Measurements from ENCODE around the gene ELAC1.
"Not testable (repeated sequence)": the region's sequence is repeated elsewhere in the genome, so short reads cannot be mapped to it uniquely, and the experiment has no call there.

The ELAC1 gene

DNA sequence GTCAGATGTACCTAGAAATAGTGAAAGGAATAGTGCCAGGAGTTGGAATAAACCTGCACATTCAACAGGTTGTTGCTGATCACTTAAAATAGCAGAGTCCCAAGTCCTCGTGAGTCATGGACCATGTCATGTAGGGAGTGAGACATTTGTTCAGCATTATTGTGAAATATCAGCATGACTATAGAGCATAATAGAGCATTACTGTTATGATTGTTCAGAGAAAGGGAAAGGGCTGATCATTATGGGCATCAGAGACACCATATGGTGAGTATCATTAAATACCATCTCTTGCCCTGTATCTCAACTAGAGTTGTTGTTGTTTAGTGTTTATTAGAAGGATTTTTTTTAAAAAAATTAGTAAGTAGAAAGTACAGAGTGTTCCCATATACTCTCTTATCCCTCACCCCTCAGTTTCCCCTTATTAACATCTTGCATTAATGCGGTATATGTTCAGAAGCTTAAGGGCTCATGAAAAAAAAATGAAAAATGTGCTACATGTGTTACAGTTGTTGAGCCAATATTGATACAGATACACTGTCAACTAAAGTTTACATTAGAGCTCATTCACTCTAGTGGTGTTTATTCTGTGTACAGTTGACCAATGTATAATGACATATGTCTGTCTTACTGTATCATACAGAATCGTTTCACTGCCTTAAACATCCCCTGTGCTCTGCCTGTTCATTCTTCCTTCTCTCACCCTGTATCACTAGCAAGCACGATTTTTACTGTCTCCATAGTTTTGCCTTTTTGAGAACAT, 5.7 kb downstream of the ELAC1 start:
- DNase-seq, result no peak

DNA sequence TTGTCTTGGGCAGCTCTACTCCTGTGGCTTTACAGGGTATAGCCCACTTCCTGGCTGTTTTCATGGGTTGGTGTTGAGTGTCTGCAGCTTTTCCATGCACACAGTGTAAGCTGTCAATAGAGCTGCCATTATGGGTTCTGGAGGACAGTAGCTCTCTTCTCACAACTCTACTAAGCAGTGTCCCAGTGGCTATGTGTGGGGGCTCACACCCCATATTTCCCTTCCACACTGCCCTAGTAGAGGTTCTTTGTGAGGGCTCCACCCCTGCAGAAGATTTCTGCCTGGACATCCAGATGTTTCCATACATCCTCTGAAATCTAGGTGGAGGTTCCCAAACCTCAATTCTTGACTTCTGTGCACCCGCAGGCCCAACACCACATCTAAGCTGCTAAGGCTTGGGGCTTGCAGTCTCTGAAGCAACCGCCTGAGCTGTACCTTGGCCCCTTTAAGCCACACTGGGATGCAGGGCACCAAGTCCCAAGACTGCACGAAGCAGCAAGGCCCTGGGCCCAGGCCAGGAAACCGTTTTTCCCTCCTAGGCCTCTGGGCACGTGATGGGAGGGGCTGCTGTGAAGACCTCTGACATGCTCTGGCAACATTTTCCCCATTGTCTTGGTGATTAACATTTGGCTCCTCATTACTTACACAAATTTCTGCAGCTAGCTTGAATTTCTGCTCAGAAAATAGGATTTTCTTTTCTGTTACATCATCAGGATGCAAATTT, 9.4 kb downstream of the ELAC1 start:
- DNase-seq, result no peak

DNA sequence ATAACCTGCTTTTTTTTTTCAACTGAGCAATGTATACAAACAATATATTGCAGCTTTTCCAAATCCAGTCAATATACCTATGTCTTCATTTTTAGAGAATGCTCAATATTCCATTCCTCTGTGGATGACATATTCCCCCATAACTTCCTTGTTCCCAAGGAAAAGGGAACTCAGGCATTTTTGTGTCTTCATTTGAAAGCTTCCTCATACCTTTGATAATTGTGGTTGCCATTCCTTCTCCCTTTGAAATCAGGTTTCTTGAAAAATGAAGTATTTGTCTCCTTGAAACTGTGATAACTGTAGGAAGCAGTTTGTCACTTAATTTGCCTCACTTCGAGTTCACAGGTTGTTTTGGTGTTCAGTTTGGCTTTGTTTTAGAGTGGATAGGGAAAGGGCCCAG, 13.5 kb downstream of the ELAC1 start:
- DNase-seq, result no peak

DNA sequence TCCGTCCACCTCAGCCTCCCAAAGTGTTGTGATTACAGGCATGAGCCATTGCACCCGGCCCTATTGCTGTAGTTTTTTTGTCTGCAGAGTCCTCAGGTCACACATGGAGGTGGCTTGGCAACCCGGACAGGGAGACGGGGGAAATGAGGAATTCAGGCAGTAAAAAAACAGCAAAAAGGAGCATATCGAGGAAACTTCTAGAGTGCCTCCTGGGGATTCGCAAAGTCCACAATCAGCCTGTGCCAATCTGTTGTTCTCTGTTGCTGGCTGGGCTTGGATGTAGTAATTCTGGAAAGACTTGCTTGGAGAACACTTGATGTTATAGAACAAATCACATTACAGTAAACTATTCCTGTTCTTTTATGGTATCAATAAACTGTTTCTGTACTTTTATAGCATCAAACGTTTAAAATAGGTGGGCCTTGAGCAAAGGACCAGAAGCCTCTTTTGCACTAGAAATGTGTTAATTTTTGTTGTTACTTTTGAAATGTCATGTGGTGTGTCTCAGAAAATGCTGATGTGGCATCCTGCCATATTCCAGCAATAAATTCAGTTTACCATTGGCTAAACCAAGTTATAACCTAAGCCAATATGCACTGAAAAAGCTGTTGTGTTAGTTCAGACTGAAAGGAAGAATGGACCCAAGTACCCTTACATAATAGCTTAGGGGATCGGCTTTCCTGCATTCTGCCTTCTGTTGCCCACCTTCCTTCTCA, 14.4 kb downstream of the ELAC1 start:
- DNase-seq, result no peak

DNA sequence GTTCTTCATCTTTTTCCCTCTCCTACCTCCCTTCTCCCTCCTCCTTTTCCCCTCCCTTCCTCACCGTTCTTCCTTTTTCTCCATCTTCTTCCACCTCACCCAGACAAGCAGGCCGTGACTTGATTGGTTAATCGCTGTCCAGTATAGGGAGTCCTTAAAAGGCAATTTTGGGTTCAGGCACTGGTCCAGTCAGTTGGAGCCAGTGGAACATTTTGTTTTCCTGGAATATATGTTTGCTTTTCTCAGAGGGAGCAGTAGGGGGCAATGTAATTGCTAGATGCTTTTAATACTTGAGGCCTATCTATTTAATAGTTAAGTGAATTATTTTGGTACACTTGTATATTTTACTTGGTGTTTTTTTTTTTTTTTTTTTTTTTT, 15.0 kb downstream of the ELAC1 start:
- no peak for DNase-seq

DNA sequence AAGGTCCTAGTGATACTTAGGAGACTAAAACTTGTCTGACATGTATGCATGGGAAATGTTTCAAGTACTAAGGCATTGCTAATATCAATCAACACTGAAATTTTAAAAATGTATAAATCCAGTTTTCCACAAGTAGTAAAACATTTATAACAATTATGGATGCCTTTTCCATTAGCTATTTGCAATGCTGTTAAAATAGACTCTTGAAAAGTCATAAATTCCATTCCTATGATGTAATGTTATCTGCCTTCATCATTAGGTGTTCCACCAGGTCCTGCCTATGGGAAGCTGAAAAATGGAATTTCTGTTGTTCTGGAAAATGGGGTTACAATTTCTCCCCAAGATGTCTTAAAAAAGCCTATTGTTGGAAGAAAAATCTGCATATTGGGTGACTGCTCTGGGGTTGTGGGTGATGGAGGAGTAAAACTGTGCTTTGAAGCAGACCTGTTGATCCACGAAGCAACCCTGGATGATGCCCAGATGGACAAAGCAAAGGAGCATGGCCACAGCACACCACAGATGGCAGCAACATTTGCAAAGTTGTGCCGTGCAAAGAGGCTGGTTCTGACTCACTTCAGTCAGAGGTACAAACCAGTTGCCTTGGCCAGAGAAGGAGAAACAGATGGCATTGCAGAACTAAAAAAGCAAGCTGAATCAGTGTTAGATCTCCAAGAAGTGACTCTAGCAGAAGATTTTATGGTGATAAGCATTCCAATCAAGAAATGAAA, 18.7 kb downstream of the ELAC1 start:
- DNase-seq, result no peak

DNA sequence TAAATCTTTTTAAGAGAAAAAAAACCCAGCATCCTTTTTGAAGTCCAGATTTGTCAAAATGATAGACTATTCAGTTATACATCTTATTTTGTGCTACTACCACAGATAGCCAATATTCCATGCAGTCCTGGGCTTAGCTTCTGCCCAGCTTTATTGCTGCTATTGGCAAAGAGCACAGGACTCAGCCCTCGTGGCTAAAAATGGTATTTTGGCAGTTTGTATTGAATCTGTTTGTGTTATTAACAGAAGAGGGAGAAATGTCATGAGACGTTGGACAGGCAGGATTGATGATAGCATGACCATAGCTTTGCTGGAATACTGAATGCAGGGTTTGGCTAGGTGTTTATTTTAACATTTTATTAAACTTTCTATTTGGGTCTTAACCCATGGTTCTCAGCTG, 19.4 kb downstream of the ELAC1 start:
- DNase-seq, result no peak

DNA sequence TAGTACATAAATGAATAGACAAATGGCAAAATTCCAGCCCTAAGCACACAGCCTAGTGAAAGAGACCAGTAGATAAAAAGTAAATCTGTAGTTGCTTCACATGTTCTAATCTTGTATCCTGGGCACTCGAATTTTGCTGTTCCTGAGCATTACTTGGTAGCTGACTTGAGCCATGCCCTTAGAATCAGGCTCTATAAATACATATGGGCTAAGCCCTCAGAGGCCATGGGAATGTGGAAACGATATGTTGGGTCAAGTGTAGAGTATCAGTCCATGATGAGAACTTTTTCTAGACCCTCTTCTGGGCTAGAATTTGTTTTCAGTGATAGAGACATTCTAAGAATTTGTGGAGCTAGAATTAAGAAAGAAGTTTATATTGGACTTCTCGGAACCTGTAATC, 21.9 kb downstream of the ELAC1 start:
- DNase-seq, result no peak

DNA sequence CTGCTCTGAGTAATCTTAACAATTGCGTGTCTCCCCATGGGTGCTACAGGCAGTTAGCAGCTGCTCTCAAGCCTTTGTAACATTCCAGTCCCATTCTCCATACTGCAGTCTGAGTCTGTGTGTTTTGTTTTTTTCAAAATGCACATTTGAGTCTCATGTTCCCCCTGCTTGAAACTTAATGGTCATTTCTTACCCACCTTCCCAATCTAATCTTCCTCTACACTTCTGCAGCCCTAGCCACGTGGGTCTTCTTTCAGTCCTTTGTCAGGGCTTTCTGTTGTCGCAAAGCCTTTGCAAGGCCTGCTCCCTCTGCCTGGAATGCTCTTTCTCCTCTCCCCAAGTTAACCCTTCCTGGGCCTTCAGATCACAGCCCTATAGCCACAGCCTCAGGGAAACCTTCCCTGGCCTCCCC, 24.5 kb downstream of the ELAC1 start:
- DNase-seq, result no peak

DNA sequence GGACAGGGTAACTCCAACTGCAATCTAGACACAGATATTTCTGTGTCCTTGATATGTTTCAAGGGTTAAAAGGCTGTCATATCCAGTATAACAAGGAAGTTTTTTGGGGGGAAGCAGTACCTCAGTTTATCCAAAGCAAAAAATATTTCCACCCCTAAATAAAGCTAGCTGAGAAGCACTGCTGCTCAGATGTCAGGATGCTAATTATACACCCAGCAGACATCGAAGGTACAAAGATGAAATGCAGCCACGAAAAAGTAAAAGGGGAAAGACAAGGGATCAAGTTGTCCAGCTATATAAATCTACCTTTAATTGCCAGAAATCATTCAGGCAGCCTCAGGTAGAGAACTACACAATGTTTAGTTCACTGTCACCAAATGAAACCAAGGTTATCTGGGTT, 26.2 kb downstream of the ELAC1 start:
- DNase-seq, result no peak

DNA sequence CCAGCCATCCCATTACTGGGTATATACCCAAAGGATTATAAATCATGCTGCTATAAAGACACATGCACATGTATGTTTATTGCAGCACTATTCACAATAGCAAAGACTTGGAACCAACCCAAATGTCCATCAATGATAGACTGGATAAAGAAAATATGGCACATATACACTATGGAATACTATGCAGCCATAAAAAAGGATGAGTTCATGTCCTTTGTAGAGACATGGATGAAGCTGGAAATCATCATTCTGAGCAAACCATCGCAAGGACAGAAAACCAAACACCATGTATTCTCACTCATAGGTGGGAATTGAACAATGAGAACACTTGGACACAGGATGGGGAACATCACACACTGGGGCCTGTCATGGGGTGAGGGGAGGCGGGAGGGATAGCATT, 35.3 kb downstream of the ELAC1 start:
- not testable (repeated sequence) for DNase-seq

DNA sequence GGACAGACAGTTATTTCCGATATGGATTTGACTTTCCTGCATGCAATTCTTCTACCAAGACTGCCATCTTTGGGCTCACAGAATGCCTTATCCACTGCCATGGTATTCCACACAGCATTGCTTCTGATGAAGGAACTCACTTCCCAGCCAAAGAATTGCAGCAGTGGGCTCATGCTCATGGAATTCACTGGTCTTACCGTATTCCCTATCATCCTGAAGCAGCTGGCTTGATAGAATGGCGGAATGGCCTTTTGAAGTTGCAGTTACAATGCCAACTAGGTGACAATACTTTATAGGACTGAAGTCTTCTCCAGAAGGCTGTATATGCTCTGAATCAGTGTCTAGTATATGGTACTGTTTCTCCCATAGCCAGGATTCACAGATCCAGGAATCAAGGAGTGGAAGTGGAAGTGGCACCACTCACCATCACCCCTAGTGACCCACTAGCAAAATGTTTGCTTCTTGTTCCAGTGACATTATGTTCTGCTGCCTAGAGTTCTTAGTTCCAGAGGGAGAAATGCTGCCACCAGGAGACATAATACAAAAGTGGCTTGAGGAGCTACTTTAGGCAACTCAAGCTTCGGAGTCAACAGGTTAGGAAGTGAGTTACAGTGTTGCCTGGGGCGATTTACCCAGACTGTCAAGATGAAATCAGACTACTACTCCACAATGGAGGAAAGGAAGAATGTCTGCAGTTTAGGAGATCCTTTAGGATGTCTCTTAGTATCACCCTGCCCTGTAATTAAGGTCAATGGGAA, 38.4 kb downstream of the ELAC1 start:
- DNase-seq, result no peak

DNA sequence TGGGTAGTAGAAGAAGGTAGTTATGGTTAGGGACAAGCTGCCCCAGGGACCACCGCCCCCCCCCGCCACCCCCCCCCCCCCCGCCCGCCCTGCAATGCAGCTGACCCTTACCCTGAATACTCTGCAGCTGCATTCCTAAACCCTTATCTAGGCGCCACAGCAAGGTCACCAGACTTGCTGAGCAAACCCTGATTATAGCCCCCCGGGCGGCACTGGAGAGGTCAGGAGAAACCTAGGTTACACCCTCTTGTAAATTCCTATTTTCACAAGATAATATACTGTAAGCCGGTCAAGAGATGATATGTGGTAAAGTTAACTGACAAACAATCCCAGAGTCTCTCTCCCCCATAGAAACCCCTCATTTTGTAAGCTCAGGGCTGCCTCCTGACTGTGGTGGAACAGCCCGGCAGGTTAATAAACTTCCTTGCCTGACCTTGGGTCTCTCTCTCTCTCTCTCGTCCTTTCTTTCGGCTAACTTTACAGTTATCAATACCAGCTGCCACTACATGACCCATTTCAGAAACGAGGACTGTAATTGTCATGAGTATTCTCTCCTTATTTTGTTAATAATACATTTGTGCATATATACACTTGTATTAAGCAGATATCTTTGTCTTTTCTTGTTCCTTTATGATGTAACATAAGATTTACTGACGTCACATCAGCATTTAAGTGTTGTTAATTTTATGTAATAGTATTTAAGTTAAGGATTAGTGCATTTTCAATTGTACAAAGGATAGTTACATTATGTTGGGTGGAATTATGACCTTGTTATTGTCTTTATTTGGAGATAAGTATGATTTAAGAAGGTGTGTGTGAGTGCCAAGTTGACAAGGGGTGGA, 39.3 kb downstream of the ELAC1 start:
- no peak for DNase-seq

DNA sequence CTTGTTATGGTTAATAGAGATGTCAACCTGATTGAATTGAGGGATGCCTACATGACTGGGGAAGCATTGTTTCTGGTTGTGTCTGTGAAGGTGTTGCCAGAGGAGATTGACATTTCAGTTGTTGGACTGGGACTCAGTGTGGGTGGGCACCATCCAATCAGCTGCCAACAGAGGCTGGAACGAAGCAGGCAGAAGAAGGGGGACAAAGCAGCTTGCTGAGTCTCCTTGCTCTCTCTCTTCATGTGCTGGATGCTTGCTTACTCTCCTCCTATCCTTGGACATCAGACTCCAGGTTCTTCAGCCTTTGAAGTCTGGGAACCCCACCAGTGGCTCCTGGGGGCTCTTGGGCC, 39.9 kb downstream of the ELAC1 start:
- DNase-seq, result no peak

DNA sequence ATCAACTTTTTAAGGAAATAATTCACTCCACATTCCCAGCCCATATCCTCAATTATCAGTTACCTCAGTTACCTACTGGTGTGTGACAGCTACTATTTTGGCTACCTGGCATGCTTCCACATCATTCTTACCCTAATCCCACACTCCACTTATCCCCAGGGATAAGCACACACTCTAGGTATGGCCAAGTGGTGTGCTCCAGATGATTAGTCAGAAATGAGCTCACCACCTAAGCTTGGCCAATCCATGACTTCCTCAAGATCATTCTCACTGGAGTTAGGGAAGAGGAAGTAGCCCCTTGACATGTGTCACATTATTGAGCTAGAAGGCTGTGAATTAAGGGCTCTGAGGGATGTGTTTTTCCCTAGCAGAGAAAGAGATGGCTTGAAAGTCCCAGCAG, 41.2 kb downstream of the ELAC1 start:
- DNase-seq, result no peak

DNA sequence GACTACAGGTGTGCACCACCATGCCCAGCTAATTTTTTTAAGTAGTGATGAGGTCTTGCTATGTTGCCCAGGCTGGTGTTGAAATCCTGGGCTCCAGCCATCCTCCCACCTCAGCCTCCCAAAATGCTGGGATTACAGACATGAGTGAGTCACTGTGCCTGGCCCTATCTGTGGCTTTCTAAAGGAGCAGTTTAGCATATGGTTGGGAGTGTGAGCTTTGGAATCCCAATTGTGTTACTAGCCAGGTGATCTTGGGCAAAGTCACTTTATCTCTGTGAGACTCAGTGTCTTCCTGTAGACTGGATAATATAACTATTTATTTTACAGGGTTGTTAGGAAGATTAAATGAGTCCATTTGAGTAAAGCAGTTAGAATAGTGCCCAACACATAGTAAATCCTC, 42.4 kb downstream of the ELAC1 start:
- DNase-seq, result no peak

DNA sequence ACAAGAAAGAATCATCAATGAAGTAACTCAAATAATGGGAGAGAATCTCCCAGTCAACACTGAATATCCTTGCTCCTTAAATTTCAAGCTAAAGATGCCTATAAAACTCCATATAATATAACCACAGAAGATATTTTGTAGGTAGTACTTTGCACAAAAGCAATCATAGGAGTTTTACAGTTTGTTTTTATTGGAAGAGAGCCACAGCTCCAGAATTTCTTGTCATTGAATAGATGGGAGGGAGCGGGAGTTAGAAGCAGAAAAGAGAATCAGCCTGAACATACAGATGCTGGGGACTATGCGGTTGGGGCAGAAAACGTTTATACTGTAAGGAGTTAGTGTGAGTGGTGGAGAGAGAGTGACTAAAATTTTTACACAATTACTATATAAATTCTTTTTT, 43.9 kb downstream of the ELAC1 start:
- no peak for DNase-seq

DNA sequence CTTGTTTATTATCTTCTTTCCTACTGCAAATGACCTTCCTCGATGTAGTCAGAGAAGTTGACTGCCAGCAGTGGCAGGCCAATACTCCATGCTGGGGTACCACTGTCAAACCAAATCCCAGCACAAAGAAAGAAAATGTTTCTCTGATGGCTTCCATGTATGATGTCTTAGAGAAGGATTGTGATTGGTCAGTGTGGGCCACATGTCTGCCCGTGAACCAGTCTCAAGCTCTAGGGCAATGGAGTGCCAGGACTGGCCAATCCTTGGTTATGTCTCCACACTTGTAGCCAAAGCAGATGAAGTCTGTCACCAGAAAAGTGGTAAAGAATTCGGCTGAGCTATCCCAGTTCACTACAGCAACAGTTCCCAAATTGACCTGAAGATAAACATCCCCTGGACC, 44.6 kb downstream of the ELAC1 start:
- no peak for DNase-seq

DNA sequence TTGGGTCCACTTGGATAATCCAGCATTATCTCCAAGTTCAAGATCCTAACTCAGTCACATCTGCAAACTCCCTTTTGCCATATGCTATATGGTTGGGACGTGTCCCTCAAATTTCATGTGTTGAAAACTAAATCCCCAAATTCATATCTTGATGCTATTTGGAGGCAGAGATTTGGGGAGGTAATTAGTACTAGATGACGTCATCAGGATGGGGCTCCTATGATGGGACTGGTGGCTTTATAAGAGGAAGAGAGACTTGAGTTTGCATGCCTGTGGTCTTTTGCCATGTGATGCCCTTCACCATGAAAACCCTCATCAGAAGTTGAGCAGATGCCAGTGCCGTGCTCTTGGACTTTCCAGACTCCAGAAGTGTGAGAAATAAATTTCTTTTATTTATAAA, 45.4 kb downstream of the ELAC1 start:
- DNase-seq, result no peak

DNA sequence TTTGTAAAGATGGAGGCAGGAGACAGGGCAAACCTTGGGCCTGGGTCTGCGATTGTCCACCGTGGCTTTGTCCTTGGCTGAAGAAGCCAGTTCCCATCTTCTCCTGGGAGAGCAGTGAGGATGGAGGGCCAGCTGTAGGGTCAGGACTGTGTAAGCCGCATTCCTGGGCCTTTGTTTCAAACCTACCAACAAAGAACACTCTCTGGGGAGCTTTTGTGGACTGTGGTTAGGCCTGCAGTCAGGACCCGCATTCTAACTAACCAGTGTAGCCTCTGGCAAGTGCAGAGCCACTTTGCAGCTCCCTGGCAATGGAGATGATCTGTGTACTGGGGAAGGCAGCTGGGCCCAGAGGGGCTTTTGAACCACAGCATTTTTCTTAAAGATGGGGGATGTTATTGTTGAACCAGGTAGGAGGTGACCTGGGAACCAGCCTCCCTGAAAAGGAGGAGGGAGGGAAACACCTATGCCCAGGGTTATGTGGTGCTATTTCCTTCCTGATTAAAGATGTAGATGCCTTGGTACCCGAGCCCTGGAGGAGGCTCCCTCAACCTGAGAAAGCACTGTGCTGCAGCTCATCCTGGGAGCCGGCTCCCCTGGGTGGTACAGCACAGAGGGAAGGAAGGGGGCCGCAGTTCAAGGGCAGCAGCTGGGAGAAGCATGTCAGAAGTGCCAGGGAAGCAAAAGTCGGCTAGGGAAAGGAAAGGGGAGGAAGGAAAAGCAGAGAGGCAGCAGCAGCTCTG, 49.5 kb downstream of the ELAC1 start:
- no peak for DNase-seq

DNA sequence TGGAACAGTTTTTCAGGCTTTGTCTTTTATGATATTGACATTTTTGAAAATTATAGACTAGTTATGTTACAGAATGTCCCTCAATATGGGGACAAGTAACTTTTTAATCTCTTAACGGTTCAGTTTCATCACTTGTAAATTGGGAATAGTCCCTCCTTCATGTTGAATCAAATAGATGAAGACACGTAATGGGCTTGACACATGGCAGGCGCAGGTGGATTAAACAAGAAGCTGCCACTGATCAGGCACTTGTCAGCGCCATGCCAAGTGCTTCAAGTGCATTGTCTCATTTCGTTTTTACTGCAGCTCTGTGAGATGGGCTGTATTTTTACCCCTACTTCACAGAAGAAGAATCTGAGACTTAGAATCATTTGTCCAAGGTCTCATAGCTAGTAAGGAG, 52.7 kb downstream of the ELAC1 start:
- DNase-seq, result no peak
